ENCODE results near the gene FBXW7. TPM values are rescaled to one million over a fixed set of nuclear protein-coding genes. Genes with fewer than 3 reads are reported as not detected.

The FBXW7 gene
- polyA plus RNA-seq, 2 of the 4 experiments (the other 2 are of a cell fraction): 7.2 to 12.5 TPM

DNA sequence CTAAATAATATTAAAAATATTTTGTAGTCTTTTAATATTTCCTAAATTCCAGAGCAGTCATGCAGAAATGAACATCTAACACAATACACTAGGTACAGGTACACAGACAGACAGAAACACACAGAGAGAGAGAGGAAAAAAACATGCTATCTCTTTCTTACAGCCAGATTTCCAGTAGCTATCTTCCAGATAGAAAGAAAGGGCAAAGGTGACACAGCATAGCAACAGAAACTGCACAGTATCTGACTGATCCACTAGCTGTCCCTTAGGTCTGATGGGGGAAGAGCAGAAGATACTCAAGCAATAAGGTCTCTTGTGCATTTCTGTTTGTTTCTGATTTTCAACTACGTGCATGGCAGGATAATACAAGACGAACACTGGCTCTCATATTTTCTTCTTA, 7.8 kb downstream of the FBXW7 start:
- POLR2A ChIA-PET: no interaction called here
- peaks cover 7% of the 10 kb centered on the region; the same call in 1 of the 3 replicates for H3K4me1 ChIP-seq
- TF ChIP-seq USF2 (IDR thresholded peaks at IDR 0.05) (no peak), MAX (IDR thresholded peaks at IDR 0.05) (no peak), HMGXB4 (CRISPR knock-in tag; IDR thresholded peaks at IDR 0.05; ENCODE audit: borderline replicate concordance) (no peak), HEYL (CRISPR knock-in tag; IDR thresholded peaks at IDR 0.05) (no peak)
- no peak overlapping the region for H3K27ac ChIP-seq
- ATAC-seq (no peak), FAIRE-seq (no peak), DNase-seq (ENCODE audit: low read depth in 1 of 2, low spot score in 1 of 2) (no peak)
- no peak overlapping the region for H3K4me2 ChIP-seq
- WGBS (ENCODE audit: missing lambda C conversion rate): 92% methylated on average over 2 of the region's 2 CpGs
- H3K9me3 ChIP-seq: no peaks in the 10 kb centered on the region
- H3K4me3 ChIP-seq: no peak overlapping the region
- CTCF ChIA-PET: no interaction called here

GRCh38 chr4:152525878-152526277, 10.0 kb downstream of the FBXW7 start:
- no peak for DNase-seq (ENCODE audit: low read depth in 1 of 2, low spot score in 1 of 2)
- H3K4me3 ChIP-seq: no peak overlapping the region
- H3K27ac ChIP-seq: no peak overlapping the region
- TF ChIP-seq HOXB5 (CRISPR knock-in tag; IDR thresholded peaks at IDR 0.05) (no peak), PHF8 (IDR thresholded peaks at IDR 0.05; ENCODE audit: borderline replicate concordance, low read depth) (no peak), FOXS1 (CRISPR knock-in tag; IDR thresholded peaks at IDR 0.05) (no peak), E2F6 (IDR thresholded peaks at IDR 0.05; ENCODE audit: borderline replicate concordance, low read depth) (no peak), POLR2A (IDR thresholded peaks at IDR 0.05; ENCODE audit: low read length) (no peak), REST (IDR thresholded peaks at IDR 0.05) (no peak), RAD21 (conservative IDR thresholded peaks at IDR 0.05 in 1 of 2, IDR thresholded peaks at IDR 0.05 in 1 of 2) (no peak), JUN (IDR thresholded peaks at IDR 0.05) (no peak), HOXA7 (CRISPR knock-in tag; IDR thresholded peaks at IDR 0.05) (no peak), PBX3 (IDR thresholded peaks at IDR 0.05) (no peak)
- TF ChIP-seq, protein P1, sequence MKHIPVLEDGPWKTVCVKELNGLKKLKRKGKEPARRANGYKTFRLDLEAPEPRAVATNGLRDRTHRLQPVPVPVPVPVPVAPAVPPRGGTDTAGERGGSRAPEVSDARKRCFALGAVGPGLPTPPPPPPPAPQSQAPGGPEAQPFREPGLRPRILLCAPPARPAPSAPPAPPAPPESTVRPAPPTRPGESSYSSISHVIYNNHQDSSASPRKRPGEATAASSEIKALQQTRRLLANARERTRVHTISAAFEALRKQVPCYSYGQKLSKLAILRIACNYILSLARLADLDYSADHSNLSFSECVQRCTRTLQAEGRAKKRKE (CRISPR knock-in tag; IDR thresholded peaks at IDR 0.05; ENCODE audit: low read depth): no peak
- H3K9me3 ChIP-seq: no peaks in the 10 kb centered on the region
- ChIA-PET CTCF (interaction anchor here (0.9 kb wide), 1 partner anchor 25 kb away, joined by 3 read pairs; no protein-coding TSS in a partner anchor), POLR2A (no interaction called here)
- no peak for FAIRE-seq
- WGBS (ENCODE audit: missing lambda C conversion rate): 86% methylated on average over 4 of the region's 4 CpGs
- H3K4me1 ChIP-seq: peaks cover 7% of the 10 kb centered on the region; the same call in 1 of the 3 replicates
- H3K4me2 ChIP-seq: no peak overlapping the region
- no peak for ATAC-seq

All from A549 (cell line).